GM12872 (cell line): ENCODE data around the gene TOR1AIP1.

ENCODE experiments used
- TF ChIP-seq, protein P1 (sequence below): IDR thresholded peaks from 3 replicates; pipeline ENCODE4 v1.5.1; 2011; ENCODE audit warnings: low read depth, mild to moderate bottlenecking, low read length, moderate library complexity; ENCODE audit not compliant: insufficient read depth

The TOR1AIP1 gene

DNA sequence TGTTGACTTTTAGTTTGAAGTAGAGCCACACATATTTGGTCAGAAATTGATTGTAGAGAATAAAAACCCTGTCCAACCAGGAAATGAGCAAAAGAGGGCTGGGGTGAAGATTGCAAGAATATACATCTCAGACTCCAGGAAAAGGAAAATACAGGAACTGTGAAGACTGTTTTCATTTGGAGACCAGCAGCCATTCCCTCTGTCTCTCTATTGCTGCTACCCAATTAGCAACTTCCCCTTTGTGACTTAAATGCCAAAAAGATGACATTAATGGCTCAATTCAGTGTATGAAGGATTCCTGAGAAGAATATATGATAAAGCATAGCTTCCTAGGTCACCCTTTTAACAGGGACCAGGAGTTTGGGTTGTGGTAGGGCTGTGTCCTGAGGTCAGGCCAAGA, 40.9 kb downstream of the TOR1AIP1 start:
- TF ChIP-seq, protein P1, sequence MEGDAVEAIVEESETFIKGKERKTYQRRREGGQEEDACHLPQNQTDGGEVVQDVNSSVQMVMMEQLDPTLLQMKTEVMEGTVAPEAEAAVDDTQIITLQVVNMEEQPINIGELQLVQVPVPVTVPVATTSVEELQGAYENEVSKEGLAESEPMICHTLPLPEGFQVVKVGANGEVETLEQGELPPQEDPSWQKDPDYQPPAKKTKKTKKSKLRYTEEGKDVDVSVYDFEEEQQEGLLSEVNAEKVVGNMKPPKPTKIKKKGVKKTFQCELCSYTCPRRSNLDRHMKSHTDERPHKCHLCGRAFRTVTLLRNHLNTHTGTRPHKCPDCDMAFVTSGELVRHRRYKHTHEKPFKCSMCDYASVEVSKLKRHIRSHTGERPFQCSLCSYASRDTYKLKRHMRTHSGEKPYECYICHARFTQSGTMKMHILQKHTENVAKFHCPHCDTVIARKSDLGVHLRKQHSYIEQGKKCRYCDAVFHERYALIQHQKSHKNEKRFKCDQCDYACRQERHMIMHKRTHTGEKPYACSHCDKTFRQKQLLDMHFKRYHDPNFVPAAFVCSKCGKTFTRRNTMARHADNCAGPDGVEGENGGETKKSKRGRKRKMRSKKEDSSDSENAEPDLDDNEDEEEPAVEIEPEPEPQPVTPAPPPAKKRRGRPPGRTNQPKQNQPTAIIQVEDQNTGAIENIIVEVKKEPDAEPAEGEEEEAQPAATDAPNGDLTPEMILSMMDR = no peak

DNA sequence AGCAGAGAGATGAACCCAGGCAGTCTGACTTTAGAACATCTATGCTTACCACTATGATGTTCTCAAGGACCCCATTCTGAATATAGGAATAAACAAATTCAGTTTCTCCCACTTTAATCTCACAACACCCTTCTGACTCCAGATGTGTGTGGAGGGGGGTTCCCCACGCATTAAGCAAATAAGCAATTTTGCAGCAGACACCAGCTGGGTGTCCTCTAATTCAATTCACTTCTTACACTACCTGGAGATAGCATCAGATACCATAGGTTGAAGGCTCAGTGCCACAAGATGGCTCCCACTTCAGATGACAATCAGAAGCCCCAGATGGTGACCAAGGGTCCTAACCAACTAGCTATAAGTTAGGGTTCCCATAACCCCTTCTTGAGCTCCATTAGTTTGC, 42.2 kb downstream of the TOR1AIP1 start:
- TF ChIP-seq, protein P1 = no peak

DNA sequence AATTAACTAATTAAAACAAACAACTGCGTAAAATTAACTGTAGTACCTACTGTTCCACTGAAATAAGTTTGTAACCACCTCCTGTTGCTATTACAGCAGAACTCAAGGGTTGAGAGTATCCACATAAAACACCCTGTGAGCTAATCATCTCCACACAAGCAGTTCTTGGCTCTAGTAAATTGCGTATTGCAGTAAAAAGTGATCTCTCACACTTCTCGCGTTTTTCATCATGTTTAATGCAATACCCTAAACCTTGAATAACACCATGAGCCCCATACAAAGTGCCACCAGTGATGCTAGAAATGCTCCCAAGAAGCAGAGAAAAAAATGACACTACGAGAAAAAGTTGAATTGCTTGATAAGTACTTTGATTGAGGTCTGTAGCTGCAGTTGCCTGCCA, 43.2 kb downstream of the TOR1AIP1 start:
- TF ChIP-seq, protein P1 = no peak

- TF ChIP-seq, protein P1 = no peak
Measured at GRCh38 chr1:179925922-179926849, 44.1 kb downstream of the TOR1AIP1 start.

DNA sequence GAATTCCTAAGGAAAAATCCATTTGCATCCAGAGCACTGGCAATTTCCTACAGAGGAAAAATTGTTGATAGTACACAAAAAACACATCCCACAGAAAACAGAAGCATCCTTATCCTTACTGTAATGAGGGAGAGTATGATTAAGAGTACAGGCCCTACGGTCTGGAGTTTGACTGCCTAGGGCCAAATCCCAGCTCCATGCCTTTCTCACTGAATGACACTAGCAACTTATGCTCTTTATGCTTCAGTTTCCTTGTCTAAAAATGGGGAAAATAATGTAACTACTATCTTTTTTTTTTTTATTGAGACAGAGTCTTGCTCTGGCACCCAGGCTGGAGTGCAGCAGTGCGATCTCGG, 44.7 kb downstream of the TOR1AIP1 start:
- TF ChIP-seq, protein P1 = no peak

- TF ChIP-seq, protein P1 = no peak
Measured at GRCh38 chr1:179929955-179930798, 48.1 kb downstream of the TOR1AIP1 start.

DNA sequence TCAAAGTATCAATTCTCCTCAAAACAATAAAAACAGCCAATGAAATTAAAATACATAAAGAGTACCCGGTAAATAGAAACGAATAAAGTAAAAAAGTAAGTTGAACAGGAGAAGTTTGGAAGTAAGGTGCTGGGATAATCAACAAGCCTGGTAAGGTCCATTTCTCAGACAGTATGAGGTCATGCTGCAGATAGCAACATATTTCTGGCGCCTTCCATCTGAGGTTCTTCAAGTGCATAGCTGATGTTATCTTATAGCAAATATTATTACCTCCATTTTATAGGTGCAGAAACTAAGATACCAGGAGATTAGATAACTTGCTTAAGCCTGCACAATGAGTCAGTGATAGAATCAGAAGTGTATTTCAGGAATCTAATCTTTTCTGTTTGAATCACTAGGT, 48.8 kb downstream of the TOR1AIP1 start:
- TF ChIP-seq, protein P1 = no peak
